SK-N-MC (cell line): ENCODE results near the gene CPM.

Experiments
- EZH2 ChIP-seq: fragments of 200-600 bp; sonication (generic); IDR thresholded peaks from one replicate; pipeline ENCODE4 v1.6.1; 2017; ENCODE audit warnings: antibody characterized with exemption
- FOXP2 ChIP-seq: optimal IDR thresholded peaks from 2 replicates; pipeline ENCODE3; 2011; ENCODE audit warnings: mild to moderate bottlenecking, moderate library complexity; ENCODE audit not compliant: insufficient read depth; ENCODE audit errors: extremely low read length, control extremely low read depth
- POLR2AphosphoS5 ChIP-seq: IDR thresholded peaks from 2 replicates; pipeline ENCODE4 v1.6.1; 2012; ENCODE audit warnings: mild to moderate bottlenecking, low read depth, low read length, borderline replicate concordance

- TF ChIP-seq POLR2AphosphoS5 (no peak), EZH2 (no peak), FOXP2 (no peak)
Observed at GRCh38 chr12:68976395-68976841, 43.4 kb upstream of the CPM start.
